Endometrial microvascular endothelial cells (primary cell): ENCODE data around the gene PLPP7. TPM values are rescaled to one million over a fixed set of nuclear protein-coding genes. Genes with fewer than 3 reads are reported as not detected.

Experiments
- in situ Hi-C: cut with HindIII; loops from 2 replicates; pipeline ENCODE4 v1.10.0; 2017; ENCODE audit warnings: low sequenced_read_pairs, low pct_unique_long_range_greater_than_20kb; ENCODE audit errors: inconsistent ontology term
- total RNA-seq: library from RNA; depleted of rRNA; stranded (reverse); fragments of >200 nt; gene quantifications from one replicate; pipeline ENCODE4 v1.2.3, GENCODE V29; 2015; ENCODE audit errors: inconsistent ontology term

PLPP7 gene
- total RNA-seq, 1 donor from 2014 or later = 7.5 TPM

DNA sequence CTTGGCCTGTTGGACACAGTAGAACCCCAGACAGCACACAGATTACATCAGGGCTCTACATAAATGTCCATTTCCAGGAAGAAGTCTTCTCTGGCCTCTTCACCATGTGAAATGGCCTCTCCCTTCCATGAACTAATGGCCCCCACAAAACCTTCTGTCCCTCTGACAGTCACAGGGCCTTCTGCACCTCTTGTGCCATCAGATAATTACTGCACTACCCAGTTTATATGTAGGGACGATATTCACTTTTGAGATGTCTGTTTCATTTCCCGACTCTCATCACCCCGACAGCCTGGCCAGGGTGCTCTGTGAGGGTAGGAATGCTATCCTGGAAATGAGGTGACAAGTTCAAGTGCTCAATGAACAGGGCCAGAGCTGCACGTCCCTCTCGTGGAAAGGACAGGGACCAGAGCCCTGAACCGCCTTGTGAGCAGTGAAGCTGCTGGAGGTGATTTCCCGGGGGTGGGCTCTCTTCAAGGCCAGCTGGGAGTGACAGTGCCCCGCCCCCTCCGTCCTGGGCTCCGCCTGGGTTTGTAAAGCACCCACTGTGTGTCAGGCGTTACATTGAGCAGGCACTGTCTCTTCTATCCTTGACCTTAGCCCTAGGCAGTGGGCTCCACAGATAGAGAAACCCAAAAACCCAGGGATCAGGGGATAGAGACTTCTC is 10.2 kb upstream of the PLPP7 start:
- in situ Hi-C loops = no loop called here

DNA sequence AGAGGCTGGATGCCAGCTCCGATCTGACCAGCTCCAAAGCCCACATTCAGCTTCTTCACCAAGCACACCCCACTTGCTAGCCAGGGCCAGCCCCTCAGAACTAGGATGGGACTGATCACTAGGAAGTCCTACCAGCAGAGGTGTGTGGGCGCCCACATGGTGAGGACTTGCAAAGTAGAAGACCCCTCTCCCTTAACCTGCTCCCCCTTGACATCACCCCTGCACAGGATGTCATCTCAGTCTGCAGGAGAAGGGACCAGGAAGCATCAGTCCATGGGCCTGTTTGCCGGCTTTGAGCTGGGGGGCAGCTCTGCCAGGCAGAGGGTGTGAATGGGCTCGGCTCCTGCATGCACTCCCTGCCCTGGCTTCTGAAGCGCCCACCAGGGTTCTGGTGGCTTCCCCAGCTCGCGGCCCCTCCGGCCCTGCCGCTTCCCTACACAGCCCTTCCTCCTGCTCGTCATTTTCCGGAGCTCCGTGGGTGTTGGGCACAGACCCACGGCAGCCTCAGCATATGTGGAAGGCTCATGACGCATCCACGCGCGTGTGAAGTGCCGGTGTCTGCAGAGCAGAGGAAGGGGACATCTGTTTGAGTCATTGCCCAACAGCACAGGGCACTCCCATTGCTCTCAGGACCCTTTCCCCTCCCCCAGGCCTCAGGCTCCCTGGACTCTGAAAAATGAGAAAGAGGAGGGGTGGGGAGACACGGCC is 9.5 kb upstream of the PLPP7 start:
- in situ Hi-C loops = no loop called here

GRCh38 chr9:131280660-131281059 is 8.9 kb upstream of the PLPP7 start:
- in situ Hi-C loops = no loop called here

GRCh38 chr9:131281119-131281965 is 8.2 kb upstream of the PLPP7 start:
- in situ Hi-C loops = no loop called here

- in situ Hi-C loops = no loop called here
Measured at GRCh38 chr9:131282175-131282574, 7.3 kb upstream of the PLPP7 start.

DNA sequence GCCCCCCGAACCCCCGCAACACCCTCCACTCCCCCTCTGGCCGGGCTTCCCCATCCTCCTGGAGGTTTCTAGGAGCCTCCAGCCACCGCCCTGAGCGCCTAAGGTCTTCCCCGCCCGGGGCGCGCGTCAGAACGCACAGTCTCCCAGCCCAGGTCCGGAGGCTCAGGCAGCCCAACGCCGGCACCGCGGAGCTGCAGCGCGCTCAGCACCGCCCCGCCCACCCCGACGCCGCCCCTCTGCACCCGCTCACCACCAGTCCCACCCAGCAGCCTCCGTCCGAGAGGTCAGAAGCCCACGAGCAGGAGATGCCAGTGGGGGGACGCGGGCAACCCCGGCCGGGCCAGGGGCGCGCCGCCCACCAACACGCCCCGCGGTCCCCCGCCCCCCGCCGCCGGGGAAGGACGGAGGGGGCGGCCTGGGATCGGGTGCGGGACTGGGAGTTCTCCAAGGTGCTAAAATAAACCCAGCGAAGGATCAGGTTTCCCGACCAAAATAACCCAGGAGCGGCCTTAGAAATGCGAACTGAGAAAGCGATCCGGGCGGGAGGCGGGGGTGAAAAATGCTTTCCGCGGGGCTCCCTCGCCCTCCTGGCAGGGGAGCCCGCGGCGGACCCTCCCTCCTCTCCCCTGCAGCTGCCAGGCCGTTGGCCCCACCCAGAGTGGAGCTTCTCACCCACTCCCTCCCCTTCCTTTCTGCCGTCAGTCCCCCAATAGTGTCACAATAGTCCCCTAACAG is 6.7 kb upstream of the PLPP7 start:
- in situ Hi-C loops = no loop called here

DNA sequence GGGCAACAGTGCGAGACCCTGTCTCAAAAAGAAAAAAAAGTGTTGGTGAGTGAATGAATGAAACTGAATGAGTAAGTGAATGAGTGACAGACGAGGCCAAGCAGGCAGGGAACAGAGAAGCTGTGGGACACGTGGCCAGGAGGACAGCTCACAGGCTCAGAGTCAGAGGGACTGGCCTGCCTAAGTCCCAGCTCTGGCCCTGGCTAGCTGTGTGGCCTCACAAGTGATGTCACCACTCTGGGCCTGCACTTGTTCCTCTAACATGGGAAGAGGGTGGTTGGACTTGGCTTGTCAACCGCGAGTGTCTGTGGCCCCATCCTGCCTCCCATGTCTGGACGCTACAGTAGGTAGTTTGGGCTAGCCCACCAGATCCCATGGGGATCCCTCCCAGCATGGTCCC is 4.7 kb upstream of the PLPP7 start:
- in situ Hi-C loops = no loop called here

GRCh38 chr9:131287359-131287758 is 2.2 kb upstream of the PLPP7 start:
- in situ Hi-C loops = no loop called here

DNA sequence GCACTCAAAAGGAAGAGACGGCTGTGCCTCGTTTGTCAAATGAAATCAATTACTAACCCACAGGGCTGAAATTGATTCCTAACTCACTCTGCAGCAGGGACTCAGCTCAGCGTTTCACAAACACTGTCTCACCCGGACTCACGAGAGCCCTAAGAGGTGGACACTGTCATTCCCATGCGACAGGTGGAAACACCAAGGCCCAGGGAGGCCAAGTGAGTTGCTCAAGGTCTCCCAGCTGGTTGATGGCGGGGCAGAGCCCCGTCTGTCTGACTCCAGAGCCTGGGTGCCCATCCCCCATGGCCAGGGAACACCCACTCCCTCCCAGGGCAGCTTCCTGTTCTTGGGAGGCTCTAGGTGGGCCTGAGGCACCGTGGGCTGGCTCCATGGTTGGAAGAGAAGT is 1.3 kb upstream of the PLPP7 start:
- in situ Hi-C loops = no loop called here

GRCh38 chr9:131290036-131290766 is 678 bp downstream of the PLPP7 start:
- in situ Hi-C loops = no loop called here

DNA sequence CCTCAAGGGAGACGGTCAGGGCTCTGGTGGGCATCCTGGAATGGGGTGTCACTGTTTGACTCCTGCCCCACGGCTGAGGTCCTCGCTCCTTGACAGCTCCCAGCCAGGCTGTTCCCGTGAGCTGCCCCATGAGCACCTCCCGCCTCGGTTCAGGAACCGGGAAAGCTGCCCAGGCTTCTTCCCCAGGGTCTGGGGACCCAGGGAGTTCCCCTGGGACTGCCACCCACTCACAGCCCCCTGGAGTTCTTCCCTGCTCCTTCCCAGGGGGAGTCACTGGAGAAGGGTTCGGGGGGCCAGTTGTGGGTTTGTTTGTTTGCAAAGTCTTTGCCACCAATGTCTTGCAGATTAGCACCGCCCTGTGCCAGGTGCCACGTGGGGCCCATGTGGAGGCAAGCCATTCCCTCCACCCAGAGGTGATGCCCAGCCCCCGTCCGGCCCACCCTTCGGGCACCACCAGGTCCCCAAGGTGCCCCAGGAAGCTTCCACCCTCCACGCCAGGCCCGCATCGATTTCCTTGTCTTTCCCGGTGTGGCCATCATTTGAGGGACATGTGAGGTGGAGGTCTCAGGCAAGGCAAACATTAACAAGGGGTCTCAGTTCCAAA is 1.3 kb downstream of the PLPP7 start:
- in situ Hi-C loops = no loop called here

DNA sequence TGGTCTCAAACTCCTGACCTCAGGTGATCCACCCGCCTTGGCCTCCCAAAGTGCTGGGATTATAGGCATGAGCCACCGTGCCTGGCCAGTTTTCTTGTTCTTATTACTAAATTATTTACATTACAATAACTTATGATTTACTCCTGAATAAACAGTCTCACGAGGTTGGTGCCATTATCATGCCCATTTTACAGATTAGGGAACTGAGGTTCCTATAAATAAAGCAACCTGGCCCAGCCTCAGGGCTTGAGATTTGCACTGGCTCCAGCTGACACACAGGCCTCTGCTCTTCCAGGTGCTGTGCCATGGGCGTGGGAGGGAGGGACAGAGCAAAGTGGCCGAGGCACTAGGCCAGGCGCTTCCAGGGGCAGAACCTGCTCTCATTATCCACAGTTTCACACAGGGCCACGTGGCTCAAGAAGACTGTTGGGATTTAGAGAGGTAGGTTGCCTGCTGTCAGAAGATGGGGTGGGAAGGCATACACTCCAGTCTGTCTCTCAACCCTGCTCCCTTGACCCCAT is 2.3 kb downstream of the PLPP7 start:
- in situ Hi-C loops = no loop called here

- in situ Hi-C loops = no loop called here
Measured at GRCh38 chr9:131292937-131293336, 3.4 kb downstream of the PLPP7 start.

- in situ Hi-C loops = no loop called here
Measured at GRCh38 chr9:131296460-131296859, 6.9 kb downstream of the PLPP7 start.

- in situ Hi-C loops = no loop called here
Measured at GRCh38 chr9:131296906-131297500, 7.5 kb downstream of the PLPP7 start.

- in situ Hi-C loops = no loop called here
Measured at GRCh38 chr9:131297903-131298302, 8.4 kb downstream of the PLPP7 start.

DNA sequence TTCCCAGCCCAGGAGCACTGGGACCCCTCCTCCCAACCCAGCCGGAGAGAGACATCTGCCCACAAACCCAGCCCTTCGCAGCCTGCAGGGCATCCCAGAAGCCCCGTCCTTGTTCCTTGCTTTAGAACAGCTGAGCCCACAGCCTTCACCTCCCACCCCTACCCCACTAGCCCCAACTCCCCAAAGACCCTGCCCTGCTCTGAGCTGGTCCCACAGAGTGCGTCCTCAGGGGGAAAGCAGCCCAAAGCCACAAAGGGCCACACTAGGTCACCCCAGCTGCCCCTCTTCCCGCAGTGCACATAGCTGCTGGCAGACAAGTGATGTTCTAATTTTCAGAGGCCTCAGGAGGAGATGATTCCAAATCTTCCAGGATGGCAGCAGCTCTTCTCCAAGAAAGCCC is 8.8 kb downstream of the PLPP7 start:
- in situ Hi-C loops = no loop called here

DNA sequence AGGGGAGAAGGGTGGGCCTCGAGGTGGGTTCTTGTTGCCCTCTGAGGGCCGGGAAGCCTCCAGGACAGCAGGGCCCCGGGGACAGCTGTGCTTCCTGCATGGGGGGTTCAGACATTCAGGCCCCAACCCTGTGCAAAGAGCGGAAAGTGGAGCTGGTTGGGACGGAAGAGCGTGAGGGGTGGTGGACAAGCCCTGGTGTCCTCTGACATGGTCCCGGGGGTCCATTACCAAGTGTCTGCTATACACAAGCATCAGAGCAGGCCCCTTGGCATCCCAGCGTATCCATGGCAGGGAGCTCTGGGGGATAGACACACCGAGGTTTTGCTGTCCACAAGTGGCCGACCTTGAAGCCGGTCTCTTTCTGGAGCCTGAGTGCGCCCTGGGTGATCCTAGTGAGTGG is 9.3 kb downstream of the PLPP7 start:
- in situ Hi-C loops = no loop called here
